ENCODE data around the gene ERC1.
"Not testable (repeated sequence)": the region's sequence is repeated elsewhere in the genome, so short reads cannot be mapped to it uniquely, and the experiment has no call there.

Gene ERC1

GRCh38 chr12:1339618-1340319, 348.7 kb downstream of the ERC1 start (continued):
- TF ChIP-seq ZNF518A (tag by site-specific recombination; conservative IDR thresholded peaks at IDR 0.05; ENCODE audit: low read depth) (no peak), ZNF2 (tag by site-specific recombination; IDR thresholded peaks at IDR 0.05) (no peak), ZNF639 (tag by site-specific recombination; IDR thresholded peaks at IDR 0.05) (no peak), ZNF416 (tag by site-specific recombination; IDR thresholded peaks at IDR 0.05) (no peak)

- CTCF ChIA-PET, result interaction anchor here (0.6 kb wide), 1 partner anchor 243 kb away, joined by 3 read pairs; no protein-coding TSS in a partner anchor
- TF ChIP-seq ZNF146 (tag by site-specific recombination; IDR thresholded peaks at IDR 0.05), result peak; percentile 99
- peak; percentile 44; the same call in 1 of the 2 replicates for TF ChIP-seq ZNF280D (tag by site-specific recombination; IDR thresholded peaks at IDR 0.05)
- TF ChIP-seq ZNF580 (tag by site-specific recombination; IDR thresholded peaks at IDR 0.05), result peak; percentile 66; the same call in 1 of the 2 replicates
- H3K36me3 ChIP-seq (ENCODE audit: control insufficient read depth in 2 of 2, insufficient read depth in 1 of 2, low read length in 2 of 2); POLR2A ChIA-PET; H3K9me3 ChIP-seq (ENCODE audit: control insufficient read depth, insufficient read depth, low read depth, low read length); H3K4me3 ChIP-seq (ENCODE audit: low read depth, low read length); H3K4me1 ChIP-seq (ENCODE audit: control insufficient read depth, insufficient read depth, low read length); H3K27ac ChIP-seq (ENCODE audit: extremely low read depth, low read depth, low read length): not testable (repeated sequence)
These were observed 350.2 kb downstream of the ERC1 start for GRCh38 chr12:1341270-1341669.

- CTCF ChIA-PET, result interaction anchor here (1.6 kb wide), 1 partner anchor 225 kb away, joined by 5 read pairs; no protein-coding TSS in a partner anchor
- H3K36me3 ChIP-seq (ENCODE audit: control insufficient read depth in 2 of 2, insufficient read depth in 1 of 2, low read length in 2 of 2), result no peaks in the 10 kb centered on the region
- H3K9me3 ChIP-seq (ENCODE audit: control insufficient read depth, insufficient read depth, low read depth, low read length), result no peaks in the 10 kb centered on the region
- H3K4me3 ChIP-seq (ENCODE audit: low read depth, low read length), result no peak overlapping the region
- POLR2A ChIA-PET, result no interaction called here
- no peak overlapping the region for H3K27ac ChIP-seq (ENCODE audit: extremely low read depth, low read depth, low read length)
- H3K4me1 ChIP-seq (ENCODE audit: control insufficient read depth, insufficient read depth, low read length), result no peaks in the 10 kb centered on the region
- TF ChIP-seq ZNF341 (tag by site-specific recombination; IDR thresholded peaks at IDR 0.05; ENCODE audit: low read depth), result no peak
- TF ChIP-seq ZNF404 (tag by site-specific recombination; IDR thresholded peaks at IDR 0.05), result no peak
- TF ChIP-seq ZNF558 (tag by site-specific recombination; IDR thresholded peaks at IDR 0.05), result no peak
- no peak for TF ChIP-seq PRDM4 (tag by site-specific recombination; IDR thresholded peaks at IDR 0.05)
- no peak for TF ChIP-seq ZFHX2 (tag by site-specific recombination; conservative IDR thresholded peaks at IDR 0.05)
- TF ChIP-seq ZBTB8A (tag by site-specific recombination; IDR thresholded peaks at IDR 0.05), result no peak
- TF ChIP-seq ZNF621 (tag by site-specific recombination; IDR thresholded peaks at IDR 0.05), result no peak
- TF ChIP-seq HOXC10 (CRISPR knock-in tag; IDR thresholded peaks at IDR 0.05), result no peak
- TF ChIP-seq ZNF660 (tag by site-specific recombination; IDR thresholded peaks at IDR 0.05), result no peak
- TF ChIP-seq PATZ1 (tag by site-specific recombination; IDR thresholded peaks at IDR 0.05), result no peak
These were observed 352.4 kb downstream of the ERC1 start for GRCh38 chr12:1343422-1343821.
